Activated naive CD8-positive, alpha-beta T cell (primary cell): ENCODE data around the gene DDC.

ENCODE experiments used
- H3K27ac Mint-ChIP-seq: one replicate; pipeline ENCODE4 v1.8.0; 2021; ENCODE audit warnings: mixed read lengths
- H3K27me3 Mint-ChIP-seq: one replicate; pipeline ENCODE4 v1.8.0; 2021; ENCODE audit warnings: mixed read lengths
- H3K36me3 Mint-ChIP-seq: one replicate; pipeline ENCODE4 v1.8.0; 2021; ENCODE audit warnings: mixed read lengths
- H3K4me1 Mint-ChIP-seq: one replicate; pipeline ENCODE4 v1.8.0; 2021; ENCODE audit warnings: low read depth, mixed read lengths
- H3K4me3 Mint-ChIP-seq: one replicate; pipeline ENCODE4 v1.8.0; 2021; ENCODE audit warnings: mild to moderate bottlenecking, mixed read lengths
- H3K9me3 Mint-ChIP-seq: one replicate; pipeline ENCODE4 v1.8.0; 2021; ENCODE audit warnings: low read depth, mixed read lengths

The DDC gene, protein sequence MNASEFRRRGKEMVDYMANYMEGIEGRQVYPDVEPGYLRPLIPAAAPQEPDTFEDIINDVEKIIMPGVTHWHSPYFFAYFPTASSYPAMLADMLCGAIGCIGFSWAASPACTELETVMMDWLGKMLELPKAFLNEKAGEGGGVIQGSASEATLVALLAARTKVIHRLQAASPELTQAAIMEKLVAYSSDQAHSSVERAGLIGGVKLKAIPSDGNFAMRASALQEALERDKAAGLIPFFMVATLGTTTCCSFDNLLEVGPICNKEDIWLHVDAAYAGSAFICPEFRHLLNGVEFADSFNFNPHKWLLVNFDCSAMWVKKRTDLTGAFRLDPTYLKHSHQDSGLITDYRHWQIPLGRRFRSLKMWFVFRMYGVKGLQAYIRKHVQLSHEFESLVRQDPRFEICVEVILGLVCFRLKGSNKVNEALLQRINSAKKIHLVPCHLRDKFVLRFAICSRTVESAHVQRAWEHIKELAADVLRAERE

GRCh38 chr7:50564640-50565558 lies at the start of gene DDC:
TSS of gene DDC (minus strand) at chr7:50565405. CDS start at chr7:50544085, 21,320 bp downstream.
- no peaks in the 10 kb centered on the region for H3K36me3 Mint-ChIP-seq
- no peak within 1 kb of the TSS for H3K4me3 Mint-ChIP-seq
- H3K27ac Mint-ChIP-seq = no peak within 1 kb of the TSS
- no peaks in the 10 kb centered on the region for H3K9me3 Mint-ChIP-seq
- no peaks in the 10 kb centered on the region for H3K4me1 Mint-ChIP-seq
- no peaks in the 10 kb centered on the region for H3K27me3 Mint-ChIP-seq

- Mint-ChIP-seq H3K4me3 (no peak overlapping the region), H3K27ac (no peak overlapping the region), H3K9me3 (no peaks in the 10 kb centered on the region), H3K36me3 (peaks cover 2% of the 10 kb centered on the region), H3K27me3 (no peaks in the 10 kb centered on the region), H3K4me1 (peaks cover 26% of the 10 kb centered on the region)
Measured at GRCh38 chr7:50613473-50613872, 48.3 kb upstream of the DDC start.

- Mint-ChIP-seq H3K36me3 (no peaks in the 10 kb centered on the region), H3K4me3 (no peak overlapping the region), H3K27me3 (no peaks in the 10 kb centered on the region), H3K4me1 (peaks cover 34% of the 10 kb centered on the region), H3K9me3 (peaks cover 7% of the 10 kb centered on the region), H3K27ac (peak overlapping the region; percentile 10)
Measured at GRCh38 chr7:50612704-50613103, 47.5 kb upstream of the DDC start.

- peaks cover 10% of the 10 kb centered on the region for H3K9me3 Mint-ChIP-seq
- no peaks in the 10 kb centered on the region for H3K27me3 Mint-ChIP-seq
- no peak overlapping the region for H3K27ac Mint-ChIP-seq
- peaks cover 38% of the 10 kb centered on the region for H3K4me1 Mint-ChIP-seq
- H3K4me3 Mint-ChIP-seq = peak overlapping the region; percentile 1
- no peaks in the 10 kb centered on the region for H3K36me3 Mint-ChIP-seq
Measured at GRCh38 chr7:50610521-50611277, 45.5 kb upstream of the DDC start.

- Mint-ChIP-seq H3K27me3 (no peaks in the 10 kb centered on the region), H3K36me3 (no peaks in the 10 kb centered on the region), H3K9me3 (peaks cover 10% of the 10 kb centered on the region), H3K4me1 (peaks cover 38% of the 10 kb centered on the region), H3K4me3 (no peak overlapping the region), H3K27ac (no peak overlapping the region)
Measured at GRCh38 chr7:50608196-50608906, 43.1 kb upstream of the DDC start.

- H3K27ac Mint-ChIP-seq = no peak overlapping the region
- peaks cover 38% of the 10 kb centered on the region for H3K4me1 Mint-ChIP-seq
- H3K4me3 Mint-ChIP-seq = no peak overlapping the region
- no peaks in the 10 kb centered on the region for H3K36me3 Mint-ChIP-seq
- H3K27me3 Mint-ChIP-seq = no peaks in the 10 kb centered on the region
- peaks cover 10% of the 10 kb centered on the region for H3K9me3 Mint-ChIP-seq
Measured at GRCh38 chr7:50607524-50608125, 42.4 kb upstream of the DDC start.

DNA sequence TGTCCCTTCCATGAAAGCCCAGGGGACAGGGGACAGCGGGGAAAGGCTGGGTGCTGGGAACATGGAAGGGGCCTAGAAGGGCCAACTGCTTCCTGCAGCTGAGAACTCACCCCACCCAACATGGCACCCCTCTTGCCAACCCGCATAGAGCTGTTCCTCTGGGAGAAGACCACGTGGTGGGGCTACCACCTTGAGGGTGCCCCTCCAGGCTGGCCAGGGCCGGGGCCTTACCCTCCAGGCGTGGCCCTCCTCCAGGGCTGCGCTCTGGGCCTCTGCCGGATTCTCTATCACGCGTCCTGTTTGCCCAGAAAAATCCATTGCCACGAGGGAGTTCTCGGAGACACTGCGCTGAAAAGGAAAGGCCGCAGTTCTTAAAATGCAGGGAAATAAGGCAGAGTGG lies 39.9 kb upstream of the DDC start:
- H3K4me3 Mint-ChIP-seq = no peak overlapping the region
- no peak overlapping the region for H3K27ac Mint-ChIP-seq
- H3K36me3 Mint-ChIP-seq = no peaks in the 10 kb centered on the region
- peaks cover 19% of the 10 kb centered on the region for H3K4me1 Mint-ChIP-seq
- no peaks in the 10 kb centered on the region for H3K27me3 Mint-ChIP-seq
- peaks cover 10% of the 10 kb centered on the region for H3K9me3 Mint-ChIP-seq

GRCh38 chr7:50603287-50603686 lies 38.1 kb upstream of the DDC start:
- peaks cover 9% of the 10 kb centered on the region for H3K9me3 Mint-ChIP-seq
- H3K27me3 Mint-ChIP-seq = no peaks in the 10 kb centered on the region
- no peak overlapping the region for H3K27ac Mint-ChIP-seq
- peaks cover 9% of the 10 kb centered on the region for H3K4me1 Mint-ChIP-seq
- no peaks in the 10 kb centered on the region for H3K36me3 Mint-ChIP-seq
- H3K4me3 Mint-ChIP-seq = no peak overlapping the region

DNA sequence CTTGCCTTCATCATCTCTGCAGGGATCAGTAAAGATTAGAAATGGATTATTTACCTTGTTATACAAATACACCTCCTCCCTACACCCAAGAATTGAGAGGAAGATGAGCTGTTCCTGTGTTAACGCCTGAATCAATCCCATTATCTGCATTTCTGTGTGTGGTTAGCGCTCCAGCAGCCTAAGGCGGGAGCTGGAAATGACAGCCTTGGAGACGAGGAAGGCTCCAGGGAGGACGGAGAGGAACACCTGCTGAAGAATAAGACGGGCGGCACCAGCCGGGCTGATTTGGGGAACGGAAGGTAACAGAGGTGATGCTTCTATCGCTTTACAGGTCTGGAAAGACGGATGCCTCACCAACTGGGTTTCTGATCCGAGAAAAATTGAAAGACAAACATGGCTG lies 34.2 kb upstream of the DDC start:
- no peaks in the 10 kb centered on the region for H3K9me3 Mint-ChIP-seq
- peaks cover 13% of the 10 kb centered on the region for H3K4me1 Mint-ChIP-seq
- H3K27me3 Mint-ChIP-seq = no peaks in the 10 kb centered on the region

GRCh38 chr7:50598460-50599343 lies 33.5 kb upstream of the DDC start:
- Mint-ChIP-seq H3K27me3 (no peaks in the 10 kb centered on the region), H3K36me3 (no peaks in the 10 kb centered on the region), H3K27ac (no peak overlapping the region), H3K4me1 (peaks cover 15% of the 10 kb centered on the region), H3K9me3 (no peaks in the 10 kb centered on the region), H3K4me3 (no peak overlapping the region)

More for the DNA sequence above, 34.2 kb upstream of the DDC start:
- H3K4me3 Mint-ChIP-seq = no peak overlapping the region
- H3K36me3 Mint-ChIP-seq = no peaks in the 10 kb centered on the region
- no peak overlapping the region for H3K27ac Mint-ChIP-seq

GRCh38 chr7:50596484-50596883 lies 31.3 kb upstream of the DDC start:
- no peaks in the 10 kb centered on the region for H3K9me3 Mint-ChIP-seq
- H3K27me3 Mint-ChIP-seq = no peaks in the 10 kb centered on the region
- no peak overlapping the region for H3K4me3 Mint-ChIP-seq
- no peaks in the 10 kb centered on the region for H3K36me3 Mint-ChIP-seq
- no peak overlapping the region for H3K27ac Mint-ChIP-seq
- H3K4me1 Mint-ChIP-seq = peaks cover 15% of the 10 kb centered on the region

- no peaks in the 10 kb centered on the region for H3K9me3 Mint-ChIP-seq
- no peak overlapping the region for H3K4me3 Mint-ChIP-seq
- H3K4me1 Mint-ChIP-seq = peaks cover 15% of the 10 kb centered on the region
- H3K36me3 Mint-ChIP-seq = no peaks in the 10 kb centered on the region
- H3K27ac Mint-ChIP-seq = no peak overlapping the region
- peaks cover 2% of the 10 kb centered on the region for H3K27me3 Mint-ChIP-seq
Measured at GRCh38 chr7:50595491-50596102, 30.4 kb upstream of the DDC start.
